ENCODE data around the gene NPFFR1. TPM values are rescaled to one million over a fixed set of nuclear protein-coding genes. Genes with fewer than 3 reads are reported as not detected.

The NPFFR1 gene, protein sequence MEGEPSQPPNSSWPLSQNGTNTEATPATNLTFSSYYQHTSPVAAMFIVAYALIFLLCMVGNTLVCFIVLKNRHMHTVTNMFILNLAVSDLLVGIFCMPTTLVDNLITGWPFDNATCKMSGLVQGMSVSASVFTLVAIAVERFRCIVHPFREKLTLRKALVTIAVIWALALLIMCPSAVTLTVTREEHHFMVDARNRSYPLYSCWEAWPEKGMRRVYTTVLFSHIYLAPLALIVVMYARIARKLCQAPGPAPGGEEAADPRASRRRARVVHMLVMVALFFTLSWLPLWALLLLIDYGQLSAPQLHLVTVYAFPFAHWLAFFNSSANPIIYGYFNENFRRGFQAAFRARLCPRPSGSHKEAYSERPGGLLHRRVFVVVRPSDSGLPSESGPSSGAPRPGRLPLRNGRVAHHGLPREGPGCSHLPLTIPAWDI
- under 1 TPM; 0.03 to 0.15 TPM for total RNA-seq
- long read RNA-seq, partial matches to known transcripts, result 0 of 1 reads
- long read RNA-seq, other reads (novel, unspliced or antisense), result 1 of 1 reads

DNA sequence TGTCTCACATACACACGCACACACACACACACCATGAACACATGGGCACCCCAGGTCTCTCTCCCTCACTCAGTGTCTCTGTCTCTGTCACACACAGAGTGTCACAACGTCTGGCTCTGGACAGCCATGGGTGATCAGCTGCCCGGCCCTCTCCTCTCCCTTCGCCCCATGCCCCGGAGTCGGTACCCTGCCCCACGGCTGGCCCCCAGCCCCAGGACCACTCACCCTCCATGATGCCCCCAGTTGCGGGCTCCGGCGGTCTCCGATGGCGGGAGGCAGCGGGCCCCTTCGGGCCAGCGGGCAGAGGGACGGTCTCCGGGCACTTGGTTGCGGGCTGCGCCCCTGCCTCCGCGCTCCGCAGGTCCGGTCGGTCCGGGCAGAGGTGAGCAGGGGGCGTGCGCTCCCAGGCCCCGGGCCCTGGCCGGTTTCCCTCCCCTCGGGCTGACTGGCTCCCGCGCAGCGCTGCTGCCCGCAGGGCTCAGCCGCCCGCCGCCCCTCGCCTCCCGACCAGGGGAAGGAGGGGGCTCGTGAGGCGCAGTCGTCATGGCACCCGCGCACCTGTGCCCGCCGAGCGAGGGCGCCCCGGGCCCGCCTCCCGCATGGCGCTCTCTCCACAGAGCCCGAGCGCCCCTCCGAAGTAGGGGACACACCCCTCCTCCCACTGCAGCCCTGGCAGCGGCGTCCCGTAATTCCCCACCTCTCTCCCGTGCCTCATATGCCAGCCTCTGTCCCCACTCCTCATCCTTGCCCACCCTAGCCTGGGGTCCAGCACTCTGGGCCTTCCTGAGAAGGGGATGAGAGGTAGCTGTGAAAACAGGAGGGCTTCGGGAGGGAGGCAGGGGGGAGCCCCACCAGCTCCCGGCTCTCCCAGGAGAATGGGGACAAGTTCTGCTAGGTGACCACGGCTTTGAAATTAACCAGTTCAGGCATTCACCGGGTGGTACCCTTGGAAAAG, at the start of gene NPFFR1:
TSS of gene NPFFR1 (minus strand) at position 560 of the 955 bp plus-strand sequence. CDS start at position 232, 328 bp downstream.
- intact Hi-C loops (cut with DNase I, micrococcal nuclease), result no loop called here
- no peak for DNase-seq
- no peak for ATAC-seq

DNA sequence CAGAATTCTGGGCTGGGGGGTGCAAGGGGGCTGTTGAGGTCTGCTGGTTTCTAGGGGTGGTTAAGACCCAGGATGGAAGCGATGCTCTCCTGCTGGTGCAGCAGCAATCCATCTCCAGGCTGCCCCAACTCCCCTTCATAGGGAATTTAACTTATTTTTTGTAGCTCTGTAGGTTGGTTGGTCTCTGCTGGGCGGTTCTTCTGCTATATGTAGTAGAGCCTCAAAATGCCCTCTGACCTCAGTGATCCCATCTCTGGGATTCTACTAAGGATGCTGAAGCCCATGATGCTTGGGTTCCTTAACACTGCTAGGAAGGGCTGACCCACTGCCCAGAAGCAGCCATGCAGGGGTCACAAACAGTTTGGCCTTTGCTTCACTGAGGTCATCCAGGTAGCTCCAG, 49.5 kb upstream of the NPFFR1 start:
- DNase-seq, result no peak
- intact Hi-C loops (cut with DNase I, micrococcal nuclease), result no loop called here
- ATAC-seq, result no peak

DNA sequence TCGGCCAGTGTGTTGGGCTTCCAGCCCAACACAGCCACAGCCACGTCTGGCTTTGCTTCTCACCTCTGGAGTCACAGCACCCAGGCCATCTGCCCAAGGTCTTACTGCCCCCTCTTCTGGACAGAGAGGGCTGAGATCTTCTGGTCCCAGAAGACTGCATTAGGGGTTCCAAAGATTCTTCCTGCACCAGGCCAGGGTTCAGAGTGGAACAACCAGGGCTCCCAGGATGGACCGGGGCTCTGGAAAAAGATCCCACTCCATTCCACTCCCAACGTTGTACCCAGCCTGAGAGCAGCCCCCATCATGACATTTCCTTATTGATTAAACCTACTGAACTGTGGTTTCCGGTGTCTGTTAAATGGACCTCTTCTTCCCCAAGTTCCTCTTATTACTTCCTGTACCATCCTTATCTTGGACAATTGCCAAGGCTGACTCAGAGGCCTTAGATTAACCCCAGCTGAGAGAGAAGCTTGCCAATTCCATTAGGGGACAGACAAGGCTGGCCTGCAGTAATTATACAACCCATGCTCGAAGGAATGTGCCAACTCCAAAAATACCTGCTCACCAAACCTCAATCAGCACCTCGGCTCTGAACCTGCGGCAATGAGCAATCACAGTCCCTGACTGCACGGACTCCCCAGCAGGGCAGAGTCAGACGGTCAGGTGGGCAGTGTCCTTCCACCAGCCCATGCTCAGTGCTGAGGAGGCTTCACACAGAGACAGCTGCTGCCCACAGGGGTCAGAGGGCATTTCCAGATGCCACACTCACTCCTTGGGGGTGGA, 47.9 kb upstream of the NPFFR1 start:
- ATAC-seq (peak; percentile 95), DNase-seq (peak in 1 of 2 donors; percentile 53)
- intact Hi-C loops (cut with DNase I, micrococcal nuclease), result no loop called here

DNA sequence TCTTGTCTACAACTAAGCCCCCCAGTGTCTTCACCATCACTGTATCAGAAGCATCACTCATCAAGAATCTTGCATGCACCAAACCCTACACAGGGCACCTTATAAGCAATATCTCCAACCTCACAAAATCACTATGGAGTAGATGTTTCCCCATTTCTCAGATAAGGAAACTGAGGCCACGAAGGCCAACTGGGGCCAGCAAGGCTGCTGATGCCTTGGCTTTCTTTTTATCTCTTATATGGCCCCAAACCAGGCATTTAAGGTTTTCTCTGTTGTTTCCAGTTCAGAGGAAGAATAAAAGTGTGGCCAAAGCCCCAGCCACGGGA, 47.3 kb upstream of the NPFFR1 start:
- ATAC-seq (no peak), DNase-seq (no peak)
- intact Hi-C loops (cut with DNase I, micrococcal nuclease), result no loop called here

DNA sequence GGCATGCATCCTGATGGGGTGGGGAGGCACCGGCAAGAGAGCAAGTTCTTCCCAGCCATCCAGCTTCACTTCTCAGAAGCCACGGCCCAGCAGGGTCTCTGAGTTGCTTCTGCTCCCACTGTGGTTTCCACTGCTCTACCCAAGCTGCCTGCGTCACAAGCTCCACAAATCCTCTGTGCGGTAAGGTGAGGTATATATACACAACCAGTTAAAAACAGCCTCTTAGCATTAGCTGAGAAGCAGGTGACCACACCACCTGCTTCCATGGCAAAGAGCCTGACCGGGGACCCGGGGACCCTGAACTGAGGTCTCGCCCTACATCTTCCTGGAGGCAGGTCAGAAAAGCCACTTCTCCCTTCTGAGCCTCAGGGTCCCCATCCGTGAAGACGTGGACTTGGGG, 46.9 kb upstream of the NPFFR1 start:
- intact Hi-C loops (cut with DNase I, micrococcal nuclease), result no loop called here
- DNase-seq (no peak), ATAC-seq (no peak)

DNA sequence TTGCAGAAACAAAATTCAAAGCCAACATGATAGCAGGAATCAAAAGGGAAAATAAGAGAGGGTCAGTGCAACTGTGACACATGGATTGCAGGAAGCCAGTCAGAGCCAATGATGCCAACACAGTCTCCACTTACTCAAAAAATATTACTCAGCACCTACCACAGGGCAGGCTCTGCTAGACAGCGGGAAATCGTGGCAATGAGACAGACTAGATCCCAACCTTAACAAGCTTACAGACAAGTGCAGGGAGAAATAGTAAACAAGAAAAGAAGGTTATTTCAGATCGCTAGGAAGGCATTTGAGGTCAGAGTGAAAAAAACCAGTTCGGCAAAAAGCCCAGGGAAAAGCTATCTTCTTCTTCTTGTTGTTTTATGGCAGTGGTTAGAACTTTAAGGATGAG, 45.2 kb upstream of the NPFFR1 start:
- intact Hi-C loops (cut with DNase I, micrococcal nuclease), result no loop called here
- no peak for ATAC-seq

DNA sequence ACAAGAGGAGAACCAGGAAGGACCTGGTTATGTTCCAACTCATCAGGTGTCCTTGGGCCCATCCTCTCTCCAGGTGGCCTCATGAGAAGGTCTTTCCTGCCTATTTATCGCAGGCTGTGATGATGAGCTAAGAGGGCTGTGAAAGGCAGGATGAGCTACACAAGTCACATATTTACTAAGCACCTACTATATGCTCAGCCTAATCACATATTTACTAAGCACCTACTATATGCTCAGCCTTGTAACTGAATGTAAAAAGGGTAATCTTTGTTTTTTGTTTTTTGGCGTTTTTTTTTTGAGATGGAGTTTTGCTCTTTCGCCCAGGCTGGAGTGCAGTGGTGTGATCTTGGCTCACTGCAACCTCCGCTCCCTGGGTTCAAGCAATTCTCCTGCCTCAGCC, 44.2 kb upstream of the NPFFR1 start:
- intact Hi-C loops (cut with DNase I, micrococcal nuclease), result no loop called here
- DNase-seq (no peak), ATAC-seq (no peak)

More for the DNA sequence above, 45.2 kb upstream of the NPFFR1 start:
- no peak for DNase-seq

DNA sequence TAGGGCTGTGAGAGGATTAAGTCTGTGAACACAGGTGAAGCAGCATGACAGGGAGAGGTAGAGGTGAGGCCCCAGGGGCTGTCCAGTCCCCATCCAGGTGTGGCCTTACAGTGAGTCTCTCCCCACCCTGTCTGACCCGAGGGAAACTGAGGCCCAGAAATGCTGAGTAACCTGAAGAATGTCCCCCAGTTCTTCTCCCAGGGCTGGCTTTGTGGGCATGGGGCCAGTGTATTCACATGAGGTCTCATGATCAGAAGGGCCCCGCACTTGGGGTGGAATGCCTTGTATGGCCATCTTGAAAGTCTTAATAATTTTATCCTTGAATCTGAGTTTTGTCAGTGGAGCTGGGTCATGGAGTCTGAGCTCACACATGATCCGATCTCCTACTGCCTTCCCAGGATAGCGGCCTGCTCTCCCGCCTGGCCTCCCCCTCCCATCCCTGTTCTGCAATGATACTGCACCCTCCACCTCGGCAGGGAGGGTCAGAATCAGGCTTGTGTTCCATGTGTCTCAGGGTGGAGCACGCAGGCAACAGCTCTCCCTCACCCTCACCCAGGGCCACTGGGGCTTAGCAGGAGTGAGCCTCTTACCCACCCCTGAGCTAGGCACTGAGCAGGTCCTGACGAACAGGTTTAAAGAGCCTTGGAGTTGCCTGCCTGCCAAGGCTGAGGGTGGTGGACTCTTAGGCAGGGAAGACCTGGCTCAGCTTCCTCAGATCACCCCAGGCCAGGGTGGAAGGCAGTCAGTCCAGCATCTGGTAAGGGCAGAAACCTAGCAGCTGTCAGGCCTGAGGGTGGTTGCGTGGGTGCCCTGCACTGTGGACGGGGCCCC, 41.4 kb upstream of the NPFFR1 start:
- intact Hi-C loops (cut with DNase I, micrococcal nuclease), result no loop called here
- no peak for ATAC-seq
- DNase-seq, result no peak

DNA sequence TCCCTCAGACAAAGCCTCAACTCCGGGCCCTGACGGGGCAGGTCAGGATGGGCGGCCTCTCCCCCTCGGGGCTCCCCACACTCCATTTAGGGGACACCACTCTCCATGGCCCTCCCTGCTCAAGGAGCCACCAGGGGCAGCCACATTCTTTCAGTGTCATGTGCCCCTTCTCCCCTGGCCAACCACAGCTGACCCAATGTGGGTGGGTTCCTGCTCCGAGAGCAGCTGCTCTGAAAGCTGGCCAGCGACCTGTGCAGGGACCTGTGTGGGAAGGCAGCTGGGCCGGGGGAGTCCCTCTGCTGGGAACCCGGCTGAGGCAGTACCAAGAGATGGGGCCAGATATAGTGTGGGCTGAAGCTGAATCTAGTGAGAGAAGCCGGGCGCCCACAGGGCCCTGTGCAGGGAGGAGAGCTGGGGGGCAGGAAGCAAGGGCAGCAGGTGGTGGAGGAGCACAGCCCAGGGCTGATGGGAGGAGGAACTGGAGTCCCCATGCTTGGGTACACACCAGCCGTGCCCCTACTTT, 40.6 kb upstream of the NPFFR1 start:
- no peak for DNase-seq
- no peak for ATAC-seq
- intact Hi-C loops (cut with DNase I, micrococcal nuclease), result no loop called here

DNA sequence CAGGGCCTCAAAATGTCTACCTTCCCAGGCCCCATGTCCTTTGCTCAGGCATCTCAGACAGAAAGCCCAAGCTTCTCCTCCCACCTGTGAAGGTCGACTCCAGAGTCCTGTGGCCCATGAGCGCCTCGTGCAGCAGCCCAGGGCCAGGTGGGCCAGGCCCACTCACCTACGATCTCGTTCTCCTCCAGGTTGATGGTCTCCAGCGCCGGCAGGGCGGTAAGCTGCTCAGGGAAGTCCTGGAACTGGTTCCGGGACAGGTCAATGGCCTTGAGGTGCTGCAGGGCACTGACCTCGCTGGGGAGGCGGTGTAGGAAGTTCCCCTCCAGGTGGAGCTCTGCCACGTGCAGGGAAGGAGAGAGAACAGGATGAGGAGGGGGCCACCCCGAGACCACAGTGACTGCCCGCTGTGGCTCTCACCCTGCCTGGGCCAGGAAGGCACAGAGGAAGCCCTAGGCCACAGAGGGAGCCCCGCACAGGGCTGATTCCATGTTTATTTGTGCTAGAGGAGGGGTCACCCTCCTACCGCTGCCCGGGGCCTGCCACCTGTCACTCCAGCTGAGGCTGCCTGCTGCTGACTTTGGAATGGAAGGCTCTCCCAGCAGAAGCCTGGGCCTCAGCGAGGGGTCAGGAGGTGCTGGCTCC, 40.0 kb upstream of the NPFFR1 start:
- ATAC-seq (no peak), DNase-seq (no peak)
- intact Hi-C loops (cut with DNase I, micrococcal nuclease), result no loop called here

DNA sequence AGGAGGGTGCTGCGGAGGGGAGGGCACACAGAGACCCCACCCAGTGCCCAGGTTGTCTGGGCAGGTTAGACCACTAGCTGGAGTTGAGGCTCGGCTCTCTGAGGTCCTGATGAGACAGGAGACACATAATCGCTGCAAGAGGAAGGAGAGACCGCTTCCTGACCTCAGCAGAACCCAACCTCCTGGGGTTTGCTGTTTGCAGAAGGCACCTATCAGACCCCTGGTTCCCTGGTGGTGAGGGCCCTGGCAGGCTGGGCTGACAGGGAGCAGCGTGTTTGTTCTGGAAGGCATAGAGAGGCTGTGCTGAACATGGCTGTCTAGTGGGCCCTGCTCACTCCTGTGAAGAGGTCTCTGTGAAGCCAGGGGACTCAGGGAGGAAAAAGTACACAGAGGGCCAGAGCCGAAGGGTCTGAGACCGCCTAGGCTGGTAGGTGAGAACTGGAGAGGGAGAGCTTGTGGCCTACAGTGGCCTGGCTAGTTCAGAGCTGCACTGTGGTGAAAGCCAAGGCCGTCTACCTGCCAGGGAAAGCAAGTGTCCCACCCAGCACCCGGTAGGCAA, 39.4 kb upstream of the NPFFR1 start:
- intact Hi-C loops (cut with DNase I, micrococcal nuclease), result no loop called here
- DNase-seq, result no peak
- no peak for ATAC-seq

DNA sequence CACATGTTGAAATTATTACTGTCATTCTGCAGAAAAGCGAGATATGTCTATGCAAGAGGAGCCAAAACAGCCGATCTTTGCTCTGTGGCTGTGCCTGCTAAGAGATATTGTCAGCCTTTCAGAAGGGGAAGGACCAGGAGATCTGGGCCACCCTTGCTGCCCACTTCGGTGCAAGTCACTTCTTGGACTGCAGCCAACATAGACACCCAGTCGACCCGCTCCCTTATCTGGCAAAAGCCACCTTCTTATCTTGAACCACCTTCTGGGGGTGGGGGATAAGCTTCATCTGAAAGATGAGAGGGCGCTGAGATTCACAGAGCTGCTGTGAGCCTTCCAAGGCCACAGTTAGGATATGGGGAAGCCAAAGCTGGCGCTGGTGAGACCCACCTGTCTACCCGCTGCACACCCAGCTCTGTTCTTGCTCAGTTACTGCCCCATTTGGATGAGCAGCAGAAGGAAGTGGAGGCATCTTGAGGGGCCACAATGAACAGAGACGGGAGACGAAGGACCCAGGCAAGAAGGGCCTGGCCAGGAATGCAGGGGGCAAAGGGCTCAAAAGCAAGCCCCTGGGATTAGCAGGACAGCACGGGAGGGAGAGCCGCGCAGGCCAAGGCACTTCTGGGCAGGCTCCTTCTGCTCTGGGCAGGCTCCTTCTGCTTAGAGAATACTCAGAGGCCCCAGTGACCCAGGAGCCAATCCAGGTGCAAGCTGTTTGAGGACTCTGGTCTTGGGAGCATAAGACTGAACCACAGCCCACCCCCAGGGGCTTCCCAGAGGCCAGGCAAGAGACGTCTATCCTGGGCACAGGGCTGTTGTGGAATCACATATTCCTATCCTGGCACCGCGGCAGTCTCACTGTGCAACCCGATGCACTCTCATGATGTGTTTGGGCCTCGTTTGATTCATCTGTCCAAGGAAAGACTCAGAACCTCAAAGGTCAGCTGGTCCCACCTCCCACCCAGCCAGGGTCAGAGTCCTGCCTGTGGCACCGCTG, 38.4 kb upstream of the NPFFR1 start:
- intact Hi-C loops (cut with DNase I, micrococcal nuclease), result no loop called here
- no peak for ATAC-seq

DNA sequence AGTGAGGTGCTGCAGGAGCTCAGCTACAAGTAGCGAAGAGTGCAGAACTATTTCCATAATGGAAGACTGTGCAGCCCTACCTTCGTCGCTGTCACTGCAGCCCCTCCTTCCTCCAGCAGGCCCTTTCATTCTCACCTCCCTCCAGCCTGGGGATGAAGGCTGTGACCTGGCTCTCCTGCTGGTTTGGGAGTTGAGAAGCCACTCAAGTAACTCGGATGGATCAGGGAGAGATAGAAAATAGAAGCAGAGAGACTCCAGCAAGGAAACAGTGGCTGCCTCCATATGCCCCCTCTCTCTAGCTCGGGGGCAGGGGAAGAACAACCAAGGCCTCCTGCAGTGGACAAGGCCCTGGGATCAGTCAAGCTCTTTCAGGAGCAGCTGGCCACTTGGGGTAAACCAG, 37.4 kb upstream of the NPFFR1 start:
- intact Hi-C loops (cut with DNase I, micrococcal nuclease), result no loop called here
- ATAC-seq (no peak), DNase-seq (no peak)

More for the DNA sequence above, 38.4 kb upstream of the NPFFR1 start:
- no peak for DNase-seq

DNA sequence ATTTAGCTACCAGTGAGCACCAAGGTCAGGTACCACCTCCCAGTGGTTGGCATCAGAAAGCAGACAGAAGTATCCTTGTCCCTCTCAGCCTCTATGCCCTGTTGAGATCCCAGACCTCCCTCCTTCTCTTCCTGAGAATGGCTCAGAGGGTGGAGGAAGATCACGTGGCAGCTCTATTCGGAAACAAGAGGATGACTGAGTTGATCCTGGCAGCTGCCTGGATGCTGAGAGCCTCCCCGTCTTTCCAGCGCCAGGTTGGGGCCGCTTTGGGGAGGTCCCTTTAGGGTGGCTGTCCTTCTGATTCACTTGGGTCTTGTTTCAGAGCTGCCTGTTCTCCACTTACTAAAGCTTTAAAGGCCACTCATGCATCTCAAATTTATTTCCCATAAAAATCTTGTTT, 36.9 kb upstream of the NPFFR1 start:
- no peak for DNase-seq
- no peak for ATAC-seq
- intact Hi-C loops (cut with DNase I, micrococcal nuclease), result no loop called here

DNA sequence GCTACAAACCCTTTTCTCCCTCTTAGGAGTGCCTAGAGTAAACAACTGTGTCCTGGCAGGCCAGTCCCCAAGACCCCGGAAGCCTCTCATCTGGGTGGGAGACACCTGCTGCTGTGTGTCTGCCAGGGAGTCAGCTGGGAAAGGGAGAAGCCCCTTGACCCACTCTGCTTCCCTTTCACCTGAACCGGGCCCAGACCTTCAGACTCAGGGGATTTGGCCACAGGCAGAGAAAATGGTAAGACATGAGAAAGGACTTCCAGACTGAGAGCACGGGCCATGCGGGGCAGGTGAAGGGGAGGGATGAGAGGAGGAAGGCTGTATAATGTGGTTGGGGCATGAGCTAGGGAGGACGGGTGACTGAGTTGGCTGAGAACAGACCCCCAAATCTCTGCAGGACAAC, 36.0 kb upstream of the NPFFR1 start:
- DNase-seq (no peak), ATAC-seq (no peak)
- intact Hi-C loops (cut with DNase I, micrococcal nuclease), result no loop called here

DNA sequence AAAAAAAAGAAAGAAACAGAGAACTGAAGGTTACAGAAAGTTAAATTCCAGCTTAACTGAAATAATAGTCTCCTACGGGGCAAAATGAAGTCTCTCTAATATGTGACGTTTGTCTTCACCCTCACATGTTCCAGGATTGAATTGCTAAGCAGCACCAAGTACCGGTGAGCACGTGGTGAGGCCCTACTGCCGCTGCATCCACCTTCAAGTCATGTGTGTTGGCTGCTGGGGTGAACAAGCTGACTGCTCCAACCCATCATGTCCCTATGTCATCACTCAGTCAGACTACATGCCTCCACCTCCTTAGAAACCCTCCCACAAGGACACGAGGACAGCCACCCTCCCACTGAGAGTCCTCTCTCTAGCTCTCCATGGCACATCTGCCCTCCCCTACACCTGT, 35.4 kb upstream of the NPFFR1 start:
- intact Hi-C loops (cut with DNase I, micrococcal nuclease), result no loop called here
- ATAC-seq (no peak), DNase-seq (no peak)

All from left colon (tissue), 2 donors.